ENCODE data around the gene C5AR1. TPM values are rescaled to one million over a fixed set of nuclear protein-coding genes. Genes with fewer than 3 reads are reported as not detected.
A peak's percentile ranks its signal among the peaks of the same experiment; 100 is the strongest.

Gene C5AR1
- polyA plus RNA-seq, 3 donors = 143 to 1,132 (median 320) TPM

GRCh38 chr19:47309038-47309437 is 623 bp upstream of the C5AR1 start:
- Histone ChIP-seq H4K20me1 (ENCODE audit: insufficient read depth, low read length) (peaks cover 44% of the 10 kb centered on the region), H3K4me1 (ENCODE audit: control insufficient read depth in 1 of 2, insufficient read depth in 2 of 2, low read length in 2 of 2) (peaks cover 67 to 72% of the 10 kb centered on the region in 2 donors), H3K4me3 (replicated peaks in 1 of 3; ENCODE audit: low read depth in 2 of 3, low read length in 3 of 3) (peak overlapping the region in 1 of 3 experiments; percentile 92), H3K36me3 (replicated peaks in 1 of 2; ENCODE audit: control insufficient read depth in 1 of 2, insufficient read depth in 2 of 2, low read length in 2 of 2) (peaks cover 14 to 18% of the 10 kb centered on the region in 2 donors), H2AFZ (ENCODE audit: insufficient read depth, low read depth, low read length, poor library complexity, severe bottlenecking) (no peak overlapping the region), H3K9me3 (replicated peaks in 1 of 2; ENCODE audit: control insufficient read depth in 1 of 2, insufficient read depth in 1 of 2, low read length in 2 of 2) (no peaks in the 10 kb centered on the region), H3K9ac (ENCODE audit: insufficient read depth, low read length, poor library complexity, severe bottlenecking) (peak overlapping the region; percentile 73), H3K4me2 (replicated peaks; ENCODE audit: extremely low read depth, low read length, poor library complexity, severe bottlenecking) (peak overlapping the region; percentile 90), H3K79me2 (ENCODE audit: insufficient read depth, low read length) (peaks cover 47% of the 10 kb centered on the region), H3K27me3 (ENCODE audit: control insufficient read depth in 2 of 2, insufficient read depth in 2 of 2, low read length in 2 of 2) (no peaks in the 10 kb centered on the region), H3K27ac (ENCODE audit: low read depth in 1 of 2, low read length in 2 of 2) (peak overlapping the region; percentile 69 to 92)
- 100% methylated on average over 3 of the region's 8 CpGs for WGBS (ENCODE audit: insufficient coverage)
- H3K27ac Mint-ChIP-seq = peak overlapping the region; percentile 97 to 99 (median 99)
- intact Hi-C loops (cut with micrococcal nuclease) = loop anchor here in 1 of 2 donors (2.0 to 5.0 kb wide), 2 partner anchors 16 to 38 kb away; partner anchors contain the start of gene DHX34
- no peak for DNase-seq
- H3K27me3 Mint-ChIP-seq (ENCODE audit: low read depth in 3 of 3) = peaks cover 5 to 18% (median 6%) of the 10 kb centered on the region in 3 donors
- peak overlapping the region; percentile 96 to 99 for H3K4me3 Mint-ChIP-seq
- no peak for TF ChIP-seq CTCF (IDR thresholded peaks at IDR 0.05)
- H3K36me3 Mint-ChIP-seq = peaks cover 40% of the 10 kb centered on the region in 2 donors
- peaks cover 55% of the 10 kb centered on the region for H3K4me1 Mint-ChIP-seq
- H3K9me3 Mint-ChIP-seq = peaks cover 0 to 5% (median 3%) of the 10 kb centered on the region in 7 donors

GRCh38 chr19:47310323-47310722 is 662 bp downstream of the C5AR1 start:
- Histone ChIP-seq H3K4me3 (replicated peaks in 1 of 3; ENCODE audit: low read depth in 2 of 3, low read length in 3 of 3) (peak overlapping the region; percentile 45 to 92 (median 92)), H3K9me3 (replicated peaks in 1 of 2; ENCODE audit: control insufficient read depth in 1 of 2, insufficient read depth in 1 of 2, low read length in 2 of 2) (no peaks in the 10 kb centered on the region), H2AFZ (ENCODE audit: insufficient read depth, low read depth, low read length, poor library complexity, severe bottlenecking) (no peak overlapping the region), H3K36me3 (replicated peaks in 1 of 2; ENCODE audit: control insufficient read depth in 1 of 2, insufficient read depth in 2 of 2, low read length in 2 of 2) (peaks cover 14 to 18% of the 10 kb centered on the region in 2 donors), H3K27me3 (ENCODE audit: control insufficient read depth in 2 of 2, insufficient read depth in 2 of 2, low read length in 2 of 2) (no peaks in the 10 kb centered on the region), H3K9ac (ENCODE audit: insufficient read depth, low read length, poor library complexity, severe bottlenecking) (peak overlapping the region; percentile 73), H3K79me2 (ENCODE audit: insufficient read depth, low read length) (peaks cover 53% of the 10 kb centered on the region), H4K20me1 (ENCODE audit: insufficient read depth, low read length) (peaks cover 47% of the 10 kb centered on the region), H3K4me2 (replicated peaks; ENCODE audit: extremely low read depth, low read length, poor library complexity, severe bottlenecking) (peak overlapping the region; percentile 90), H3K27ac (ENCODE audit: low read depth in 1 of 2, low read length in 2 of 2) (peak overlapping the region; percentile 69 to 92), H3K4me1 (ENCODE audit: control insufficient read depth in 1 of 2, insufficient read depth in 2 of 2, low read length in 2 of 2) (peaks cover 76 to 78% of the 10 kb centered on the region in 2 donors)
- peak overlapping the region; percentile 97 to 99 (median 99) for H3K27ac Mint-ChIP-seq
- WGBS (ENCODE audit: insufficient coverage) = 89% methylated on average over 1 of the region's 2 CpGs
- peaks cover 46% of the 10 kb centered on the region in 2 donors for H3K36me3 Mint-ChIP-seq
- H3K4me1 Mint-ChIP-seq = peaks cover 60% of the 10 kb centered on the region
- peak overlapping the region; percentile 96 to 99 for H3K4me3 Mint-ChIP-seq
- H3K9me3 Mint-ChIP-seq = peaks cover 0 to 5% (median 3%) of the 10 kb centered on the region in 7 donors
- intact Hi-C loops (cut with micrococcal nuclease) = no loop called here
- TF ChIP-seq CTCF (IDR thresholded peaks at IDR 0.05) = no peak
- DNase-seq = no peak
- H3K27me3 Mint-ChIP-seq (ENCODE audit: low read depth in 3 of 3) = peaks cover 2 to 13% (median 6%) of the 10 kb centered on the region in 3 donors
